GM19193 (cell line): Measurements from ENCODE around the gene SAMD14.

Experiments
- POLR2A ChIP-seq: IDR thresholded peaks from 4 replicates; pipeline ENCODE4 v1.6.1; 2011; ENCODE audit not compliant: insufficient read depth, insufficient read length; ENCODE audit errors: extremely low read depth

SAMD14 gene

GRCh38 chr17:50118076-50118827 is 11.7 kb downstream of the SAMD14 start:
- TF ChIP-seq POLR2A: no peak

DNA sequence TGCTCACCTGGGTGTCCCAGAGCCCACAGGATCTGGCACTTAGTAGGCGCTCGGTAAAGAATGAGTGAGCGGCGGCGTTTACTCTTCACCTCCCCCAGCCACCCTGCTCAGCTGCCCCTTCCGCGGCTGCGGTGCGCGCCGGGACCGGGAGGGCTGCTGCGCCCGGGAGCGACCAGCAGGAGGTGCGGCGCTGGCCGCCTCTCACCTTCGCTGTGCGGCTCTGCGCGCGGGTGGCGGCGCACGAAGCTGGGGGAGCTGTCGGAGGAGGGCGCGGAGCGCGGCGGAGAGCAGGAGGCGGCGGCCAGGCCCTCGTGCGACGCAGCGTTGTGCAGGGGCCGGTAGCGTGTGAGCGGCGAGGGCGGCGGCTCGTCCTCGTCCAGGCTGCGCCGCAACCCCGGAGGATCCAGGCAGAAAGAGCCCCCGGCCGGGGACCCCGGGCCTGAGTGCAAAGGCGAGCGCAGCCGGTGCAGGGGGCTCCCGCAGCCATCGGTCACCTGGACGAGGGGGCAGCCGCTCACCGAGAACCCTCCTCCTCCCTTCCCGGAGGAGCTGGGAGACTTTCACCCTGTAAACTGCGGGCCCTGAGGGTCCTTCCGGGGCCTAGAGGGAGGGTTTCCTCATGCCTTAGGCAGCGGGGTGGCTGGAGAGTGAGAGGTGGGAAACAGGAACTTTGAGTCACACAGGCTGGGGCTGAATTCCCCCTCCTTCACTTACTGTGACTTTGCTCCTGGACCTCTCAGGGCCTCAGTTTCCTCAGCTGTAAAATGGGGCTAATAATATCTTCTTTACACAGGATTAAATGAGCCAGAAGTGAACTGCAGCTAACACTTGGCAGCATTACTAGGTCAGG is 12.5 kb downstream of the SAMD14 start:
- TF ChIP-seq POLR2A: no peak

DNA sequence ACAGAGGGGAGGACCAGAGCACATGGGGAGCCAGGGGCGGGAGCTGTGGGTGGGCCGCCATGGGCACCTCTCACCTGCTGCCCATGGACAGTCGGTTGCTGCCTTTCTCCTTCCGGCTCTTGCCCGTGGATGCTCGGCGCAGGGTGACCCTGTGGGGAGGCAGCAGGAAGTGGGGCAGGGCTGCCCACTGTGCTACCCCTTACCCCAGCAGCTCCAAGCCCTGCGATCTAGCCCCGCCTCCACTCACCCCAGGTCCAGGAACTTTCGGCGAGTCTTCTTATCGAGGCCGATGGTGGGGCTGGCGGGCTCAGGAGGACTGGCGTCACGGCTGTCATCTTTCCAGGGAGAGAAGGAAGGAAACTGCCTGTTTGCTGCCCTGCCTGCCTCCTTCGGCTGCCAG is 14.2 kb downstream of the SAMD14 start:
- no peak for TF ChIP-seq POLR2A

- TF ChIP-seq POLR2A: no peak
Observed at GRCh38 chr17:50114849-50115357, 15.1 kb downstream of the SAMD14 start.

- no peak for TF ChIP-seq POLR2A
Observed at GRCh38 chr17:50114401-50114800, 15.6 kb downstream of the SAMD14 start.

DNA sequence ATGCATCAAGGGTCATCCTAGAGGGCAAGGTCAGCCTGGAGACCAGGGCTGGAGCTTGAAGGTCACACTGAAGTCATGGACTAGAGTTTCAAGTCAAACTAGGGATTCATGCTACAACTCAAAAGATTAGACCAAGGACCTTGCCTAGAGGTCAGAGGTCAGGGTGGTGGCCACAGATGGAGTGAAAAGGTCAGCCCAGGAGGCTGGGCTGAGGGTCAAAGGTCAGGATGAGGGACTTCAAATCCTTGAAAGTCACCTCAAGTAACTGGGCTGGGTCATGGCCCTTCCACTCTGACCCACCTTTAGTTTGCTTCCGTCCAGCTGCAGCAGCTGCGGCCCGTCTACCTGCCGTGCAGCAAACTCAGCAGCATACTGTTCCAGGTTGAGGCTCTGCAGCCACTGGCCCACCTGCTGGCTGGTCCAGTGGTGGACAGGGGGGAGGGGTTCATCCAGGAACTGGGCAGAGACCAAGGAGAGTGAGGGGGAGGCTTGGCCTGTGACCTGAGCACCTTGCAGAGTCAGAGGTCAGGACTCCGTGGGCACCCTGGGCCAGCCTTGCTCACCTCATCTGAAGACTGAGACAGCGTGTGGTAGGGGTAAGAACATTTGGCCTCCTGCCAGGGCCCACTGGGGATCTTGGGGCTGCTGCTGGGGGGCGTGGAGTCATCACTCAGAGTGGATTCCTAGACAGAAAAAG is 16.2 kb downstream of the SAMD14 start:
- no peak for TF ChIP-seq POLR2A

GRCh38 chr17:50112694-50113093 is 17.3 kb downstream of the SAMD14 start:
- TF ChIP-seq POLR2A: no peak

GRCh38 chr17:50111673-50112655 is 18.0 kb downstream of the SAMD14 start:
- TF ChIP-seq POLR2A: no peak

DNA sequence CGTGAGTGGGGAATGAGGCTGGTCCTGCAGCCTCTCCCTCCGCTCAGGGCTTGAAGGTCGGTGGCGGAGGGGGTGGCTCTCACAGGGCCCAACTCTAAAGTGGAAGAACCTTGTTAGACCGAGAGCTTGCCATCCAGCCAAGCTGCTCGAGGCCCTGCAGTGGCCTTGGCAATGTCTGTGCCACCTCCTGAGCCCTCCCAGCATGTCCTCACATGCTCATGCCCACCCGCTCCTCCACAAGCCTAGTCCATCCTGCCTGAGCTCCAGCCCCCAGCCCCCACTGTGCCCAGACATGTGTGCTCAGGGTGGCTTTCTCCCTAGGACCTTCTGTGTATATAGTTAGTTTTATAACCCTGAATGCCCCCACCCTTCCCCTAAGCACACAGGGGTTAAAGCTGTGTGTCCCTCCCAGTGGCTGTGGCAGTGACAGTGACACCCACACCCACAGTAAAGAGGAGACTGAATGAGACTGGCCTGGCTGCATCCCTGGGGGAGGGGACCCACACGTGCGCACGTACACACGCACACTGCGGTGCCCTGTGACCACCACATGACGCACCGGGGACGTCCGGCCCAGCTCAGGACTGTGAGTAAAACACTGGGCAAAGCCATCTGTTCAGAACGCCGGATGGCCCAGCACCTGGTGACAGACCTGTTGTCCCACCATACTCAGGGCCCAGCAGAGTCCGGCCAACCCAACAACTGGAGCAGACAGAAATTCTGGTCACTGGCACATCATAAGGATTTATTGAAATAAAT is 19.2 kb downstream of the SAMD14 start:
- no peak for TF ChIP-seq POLR2A

GRCh38 chr17:50109785-50110184 is 20.2 kb downstream of the SAMD14 start:
- TF ChIP-seq POLR2A: no peak

DNA sequence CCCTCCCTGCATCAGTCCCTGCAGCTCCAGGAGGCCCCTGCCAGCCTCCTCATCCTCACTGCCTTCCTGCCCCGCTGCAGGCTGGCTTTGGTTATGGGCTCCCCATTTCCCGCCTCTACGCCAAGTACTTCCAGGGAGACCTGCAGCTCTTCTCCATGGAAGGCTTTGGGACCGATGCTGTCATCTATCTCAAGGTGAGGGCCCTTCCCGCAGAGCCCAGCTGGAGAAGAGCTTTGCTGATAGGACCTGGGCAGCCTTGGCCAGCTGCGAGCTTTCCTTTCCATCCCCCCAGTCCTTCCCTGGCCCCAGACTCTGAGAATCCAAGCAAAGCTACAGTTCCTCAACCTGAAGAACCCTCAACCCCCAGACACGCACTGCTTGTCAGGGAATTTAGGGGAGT is 20.8 kb downstream of the SAMD14 start:
- no peak for TF ChIP-seq POLR2A

DNA sequence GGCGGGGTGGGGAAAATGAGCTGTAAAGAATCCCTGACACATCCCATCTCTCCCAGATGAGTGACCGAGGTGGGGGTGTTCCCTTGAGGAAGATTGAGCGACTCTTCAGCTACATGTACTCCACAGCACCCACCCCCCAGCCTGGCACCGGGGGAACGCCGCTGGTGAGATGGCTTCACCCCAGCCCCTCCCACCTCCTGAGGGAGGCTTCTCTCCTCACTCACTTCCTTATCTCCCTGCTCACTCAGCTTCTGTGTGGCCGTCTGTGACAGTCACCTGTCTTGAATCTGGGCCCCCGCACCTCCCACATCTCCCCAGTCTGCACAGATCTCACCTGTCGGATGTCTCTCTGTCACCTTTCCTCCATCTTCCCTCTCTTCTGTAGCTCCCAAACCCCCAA is 21.4 kb downstream of the SAMD14 start:
- TF ChIP-seq POLR2A: no peak

- TF ChIP-seq POLR2A: no peak
Observed at GRCh38 chr17:50107790-50108414, 22.1 kb downstream of the SAMD14 start.
